ENCODE results near the gene CPNE6. TPM values are rescaled to one million over a fixed set of nuclear protein-coding genes. Genes with fewer than 3 reads are reported as not detected.

Gene CPNE6
- polyA plus RNA-seq, 1 experiment = not detected

GRCh38 chr14:24093901-24094840, 22.8 kb downstream of the CPNE6 start, which contains the start of gene PCK2:
PCK2 (plus strand) TSS chr14:24094311; CDS start chr14:24094406, 95 bp downstream.
- ChIA-PET CTCF (interaction anchor here (0.6 to 9.9 kb wide), 8 partner anchors 12 to 534 kb away, joined by 3 to 212 read pairs (median 7); partner anchors contain the start of genes DCAF11 and NRL), POLR2A (interaction anchor here (0.5 to 3.1 kb wide), 7 partner anchors 8 to 61 kb away, joined by 3 to 36 read pairs (median 4); partner anchors contain the start of genes DCAF11 and NRL)
- no peaks in the 10 kb centered on the region; the same call in 1 of the 2 replicates for H3K9me3 ChIP-seq (ENCODE audit: control insufficient read depth, insufficient read depth, low read length)

DNA sequence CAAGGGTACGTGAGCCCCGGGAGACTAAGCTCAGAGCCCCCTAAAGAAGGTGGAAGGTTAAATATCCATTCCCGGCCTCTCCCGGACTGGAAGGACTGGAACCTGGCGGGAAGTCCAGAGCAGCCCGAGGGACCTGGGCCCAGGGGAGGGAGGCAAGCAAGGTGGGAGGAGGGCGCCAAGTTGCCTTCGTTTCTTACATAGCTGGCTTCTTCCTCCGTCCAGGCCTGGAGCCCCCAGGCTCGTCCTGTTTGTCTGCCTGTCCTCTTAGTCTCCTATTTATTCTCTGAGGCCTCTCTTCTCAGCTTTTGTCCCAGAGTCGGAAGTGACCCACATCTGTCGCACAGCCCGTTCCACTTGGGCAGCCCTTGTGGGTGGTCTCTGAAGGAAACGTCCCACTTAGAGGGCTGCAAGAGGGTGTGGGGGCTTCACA, 23.5 kb downstream of the CPNE6 start:
- Histone ChIP-seq H3K27me3 (ENCODE audit: control insufficient read depth, insufficient read depth, low read length) (no peaks in the 10 kb centered on the region), H3K27ac (ENCODE audit: low read depth, low read length) (peak overlapping the region; percentile 68), H3K4me3 (ENCODE audit: low read depth, low read length) (peak overlapping the region; percentile 83), H3K9me3 (ENCODE audit: control insufficient read depth, insufficient read depth, low read length) (no peaks in the 10 kb centered on the region; the same call in 1 of the 2 replicates)
- POLR2A ChIA-PET = interaction anchor here (1.0 to 3.1 kb wide), 4 partner anchors 10 to 37 kb away, joined by 3 to 36 read pairs (median 4); partner anchors contain the start of genes DCAF11 and NRL
- CTCF ChIA-PET = interaction anchor here (8.4 to 9.9 kb wide), 2 partner anchors 11 to 37 kb away, joined by 196 to 212 read pairs; no protein-coding TSS in a partner anchor
- TF ChIP-seq, protein P1, sequence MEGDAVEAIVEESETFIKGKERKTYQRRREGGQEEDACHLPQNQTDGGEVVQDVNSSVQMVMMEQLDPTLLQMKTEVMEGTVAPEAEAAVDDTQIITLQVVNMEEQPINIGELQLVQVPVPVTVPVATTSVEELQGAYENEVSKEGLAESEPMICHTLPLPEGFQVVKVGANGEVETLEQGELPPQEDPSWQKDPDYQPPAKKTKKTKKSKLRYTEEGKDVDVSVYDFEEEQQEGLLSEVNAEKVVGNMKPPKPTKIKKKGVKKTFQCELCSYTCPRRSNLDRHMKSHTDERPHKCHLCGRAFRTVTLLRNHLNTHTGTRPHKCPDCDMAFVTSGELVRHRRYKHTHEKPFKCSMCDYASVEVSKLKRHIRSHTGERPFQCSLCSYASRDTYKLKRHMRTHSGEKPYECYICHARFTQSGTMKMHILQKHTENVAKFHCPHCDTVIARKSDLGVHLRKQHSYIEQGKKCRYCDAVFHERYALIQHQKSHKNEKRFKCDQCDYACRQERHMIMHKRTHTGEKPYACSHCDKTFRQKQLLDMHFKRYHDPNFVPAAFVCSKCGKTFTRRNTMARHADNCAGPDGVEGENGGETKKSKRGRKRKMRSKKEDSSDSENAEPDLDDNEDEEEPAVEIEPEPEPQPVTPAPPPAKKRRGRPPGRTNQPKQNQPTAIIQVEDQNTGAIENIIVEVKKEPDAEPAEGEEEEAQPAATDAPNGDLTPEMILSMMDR (IDR thresholded peaks at IDR 0.05; ENCODE audit: low read depth, low read length) = no peak
- no peak for DNase-seq (ENCODE audit: low read depth, low spot score)

More at GRCh38 chr14:24093901-24094840, 22.8 kb downstream of the CPNE6 start, which contains the start of gene PCK2:
- peak; percentile 73 for DNase-seq (ENCODE audit: low read depth, low spot score)
- peak within 1 kb of the TSS; percentile 83 for H3K4me3 ChIP-seq (ENCODE audit: low read depth, low read length)
- no peaks in the 10 kb centered on the region for H3K27me3 ChIP-seq (ENCODE audit: control insufficient read depth, insufficient read depth, low read length)
- peak within 1 kb of the TSS; percentile 68 for H3K27ac ChIP-seq (ENCODE audit: low read depth, low read length)
- TF ChIP-seq, protein P1 (IDR thresholded peaks at IDR 0.05; ENCODE audit: low read depth, low read length) = no peak

DNA sequence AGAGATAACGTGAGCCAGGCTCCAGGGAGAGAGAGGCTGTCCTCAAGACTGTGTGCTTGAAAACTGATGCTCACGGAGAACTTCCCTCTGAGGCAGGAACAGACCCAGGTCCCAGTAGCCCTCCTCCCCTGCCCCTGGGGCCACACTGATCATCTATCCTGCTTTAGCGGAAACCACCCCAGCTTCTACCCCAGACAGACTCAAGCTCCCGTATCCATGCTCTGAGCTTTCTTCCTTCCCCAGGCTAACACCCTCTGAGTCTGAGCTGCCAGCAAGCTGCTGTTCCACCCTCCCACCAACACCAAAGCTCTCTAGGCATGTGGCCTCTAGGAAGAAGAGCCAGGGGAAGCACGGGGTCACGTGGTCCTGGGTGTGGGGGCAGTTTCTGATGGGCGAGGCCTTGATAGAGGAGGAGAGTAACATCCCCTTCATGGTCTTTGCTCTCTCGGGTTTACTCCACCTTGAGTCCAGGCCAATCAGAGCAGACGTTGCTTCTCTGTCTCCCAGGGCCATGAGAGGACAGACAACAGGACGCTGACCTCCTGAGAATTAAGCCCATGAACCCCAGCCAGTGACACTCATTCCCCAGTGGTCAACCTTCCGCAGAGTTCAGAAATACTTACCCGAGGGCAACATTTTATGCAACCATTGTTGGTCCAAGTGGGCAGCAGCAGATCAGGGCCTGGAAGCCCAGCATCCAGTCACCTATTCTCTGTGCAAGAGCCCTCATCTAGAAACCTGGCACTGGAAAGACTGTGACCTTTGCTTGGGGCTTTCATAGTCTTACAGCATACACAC, 24.1 kb downstream of the CPNE6 start:
- Histone ChIP-seq H3K27me3 (ENCODE audit: control insufficient read depth, insufficient read depth, low read length) (no peaks in the 10 kb centered on the region), H3K27ac (ENCODE audit: low read depth, low read length) (peak overlapping the region; percentile 68), H3K9me3 (ENCODE audit: control insufficient read depth, insufficient read depth, low read length) (no peaks in the 10 kb centered on the region; the same call in 1 of the 2 replicates), H3K4me3 (ENCODE audit: low read depth, low read length) (peak overlapping the region; percentile 83)
- ChIA-PET CTCF (interaction anchor here (8.4 to 9.9 kb wide), 2 partner anchors 11 to 38 kb away, joined by 196 to 212 read pairs; no protein-coding TSS in a partner anchor), POLR2A (interaction anchor here (1.0 to 3.1 kb wide), 4 partner anchors 10 to 37 kb away, joined by 3 to 36 read pairs (median 4); partner anchors contain the start of genes DCAF11 and NRL)
- DNase-seq (ENCODE audit: low read depth, low spot score) = no peak
- TF ChIP-seq, protein P1 (IDR thresholded peaks at IDR 0.05; ENCODE audit: low read depth, low read length) = no peak

- no peaks in the 10 kb centered on the region; the same call in 1 of the 2 replicates for H3K9me3 ChIP-seq (ENCODE audit: control insufficient read depth, insufficient read depth, low read length)
- no peaks in the 10 kb centered on the region for H3K27me3 ChIP-seq (ENCODE audit: control insufficient read depth, insufficient read depth, low read length)
- ChIA-PET CTCF (interaction anchor here (0.7 to 9.9 kb wide), 3 partner anchors 9 to 63 kb away, joined by 4 to 212 read pairs (median 17); no protein-coding TSS in a partner anchor), POLR2A (interaction anchor here (3.1 kb wide), 1 partner anchor 18 kb away, joined by 36 read pairs; the partner anchor contains the start of genes DCAF11 and NRL)
- TF ChIP-seq, protein P1 (IDR thresholded peaks at IDR 0.05; ENCODE audit: low read depth, low read length) = no peak
- no peak overlapping the region for H3K4me3 ChIP-seq (ENCODE audit: low read depth, low read length)
- no peak overlapping the region for H3K27ac ChIP-seq (ENCODE audit: low read depth, low read length)
- DNase-seq (ENCODE audit: low read depth, low spot score) = no peak
Measured at GRCh38 chr14:24096545-24097181, 25.3 kb downstream of the CPNE6 start.
